Tibial nerve (tissue), 4 donors: Measurements from ENCODE around the gene IQCM. TPM values are rescaled to one million over a fixed set of nuclear protein-coding genes. Genes with fewer than 3 reads are reported as not detected.

ENCODE experiments used
- DNase-seq, 2 donors: peaks; one replicate each; pipeline ENCODE4 v3.0.0-alpha.2; 2019; ENCODE audit warnings: low spot score in 2 of 2
- H3K27ac ChIP-seq, 4 donors: fragments of 200-600 bp; sonication (generic) in 3 of 4; one replicate each; pipeline ENCODE4 v1.5.1; 2017 to 2019; ENCODE audit warnings: mild to moderate bottlenecking in 1 of 4
- H3K27me3 ChIP-seq, 2 donors: fragments of 200-600 bp; sonication (generic) in 1 of 2; one replicate each; pipeline versions ENCODE4 v1.5.1 to v1.6.0; 2017 to 2019
- H3K36me3 ChIP-seq, 3 donors: fragments of 200-600 bp; sonication (generic); one replicate each; pipeline ENCODE4 v1.5.1; 2018 to 2019
- H3K4me1 ChIP-seq, 4 donors: fragments of 200-600 bp; sonication (generic) in 3 of 4; one replicate each; pipeline ENCODE4 v1.5.1; 2017 to 2019
- H3K4me3 ChIP-seq, 4 donors: fragments of 200-600 bp; sonication (generic) in 3 of 4; one replicate each; pipeline ENCODE4 v1.5.1; 2017 to 2019; ENCODE audit warnings: mild to moderate bottlenecking in 1 of 4, moderate library complexity in 1 of 4
- H3K9me3 ChIP-seq, 4 donors: fragments of 200-600 bp; sonication (generic) in 3 of 4; one replicate each; pipeline ENCODE4 v1.5.1; 2017 to 2019
- EP300 ChIP-seq, 2 donors: sonication (generic); formaldehyde crosslinking; IDR thresholded peaks; one replicate each; pipeline ENCODE4 v1.6.1; 2017; ENCODE audit warnings: antibody characterized with exemption in 2 of 2, mild to moderate bottlenecking in 1 of 2
- POLR2A ChIP-seq, 2 donors: fragments of 450-650 bp; IDR thresholded peaks; one replicate each; pipeline ENCODE4 v1.6.1; 2017; ENCODE audit warnings: antibody characterized with exemption in 2 of 2, mild to moderate bottlenecking in 2 of 2, moderate library complexity in 2 of 2
- WGBS, 2 donors: methylation state at CpG; one replicate each; pipeline ENCODE4 v1.1.5; 2018; 5-methylcytosine and 5-hydroxymethylcytosine counted together
- total RNA-seq, 4 donors: library from RNA; depleted of rRNA; stranded (reverse); fragments of >200 nt; gene quantifications; one replicate each; pipeline ENCODE4 v1.1.0, GENCODE V29; 2016
- TF ChIP-seq, protein P1 (sequence below), 5 experiments: fragments of 200-600 bp in 3 of 5; fragments of 450-650 bp in 2 of 5; sonication (generic) in 3 of 5; IDR thresholded peaks; one replicate each; pipeline ENCODE4 v1.5.1; 2016 to 2019; ENCODE audit warnings: antibody characterized with exemption in 5 of 5, mild to moderate bottlenecking in 3 of 5, moderate library complexity in 2 of 5

IQCM gene
- total RNA-seq, 4 donors from 2014 or later: not detected

DNA sequence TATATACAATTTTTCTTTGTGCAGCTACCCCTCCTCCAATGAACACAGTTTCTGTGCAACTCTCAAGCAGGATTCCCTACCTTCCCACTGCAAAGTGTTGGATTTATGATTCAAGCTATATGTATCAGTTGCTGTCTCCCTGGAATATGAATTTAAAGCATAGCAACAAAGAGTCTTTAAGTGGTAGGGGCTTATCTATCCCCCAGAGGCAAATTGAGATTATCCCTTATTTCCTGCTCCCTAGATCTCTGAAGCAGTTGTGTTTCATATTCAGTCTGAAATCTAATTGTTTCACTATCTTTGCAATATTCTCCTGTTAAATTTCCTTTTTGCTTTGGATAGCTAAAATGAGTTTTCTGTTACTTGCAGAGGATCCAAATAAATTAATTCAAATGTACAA, 263.0 kb downstream of the IQCM start:
- Histone ChIP-seq H3K9me3 (no peaks in the 10 kb centered on the region), H3K36me3 (no peaks in the 10 kb centered on the region), H3K27ac (no peak overlapping the region), H3K4me1 (no peaks in the 10 kb centered on the region), H3K27me3 (no peaks in the 10 kb centered on the region), H3K4me3 (no peak overlapping the region)
- no peak for DNase-seq
- TF ChIP-seq, protein P1, sequence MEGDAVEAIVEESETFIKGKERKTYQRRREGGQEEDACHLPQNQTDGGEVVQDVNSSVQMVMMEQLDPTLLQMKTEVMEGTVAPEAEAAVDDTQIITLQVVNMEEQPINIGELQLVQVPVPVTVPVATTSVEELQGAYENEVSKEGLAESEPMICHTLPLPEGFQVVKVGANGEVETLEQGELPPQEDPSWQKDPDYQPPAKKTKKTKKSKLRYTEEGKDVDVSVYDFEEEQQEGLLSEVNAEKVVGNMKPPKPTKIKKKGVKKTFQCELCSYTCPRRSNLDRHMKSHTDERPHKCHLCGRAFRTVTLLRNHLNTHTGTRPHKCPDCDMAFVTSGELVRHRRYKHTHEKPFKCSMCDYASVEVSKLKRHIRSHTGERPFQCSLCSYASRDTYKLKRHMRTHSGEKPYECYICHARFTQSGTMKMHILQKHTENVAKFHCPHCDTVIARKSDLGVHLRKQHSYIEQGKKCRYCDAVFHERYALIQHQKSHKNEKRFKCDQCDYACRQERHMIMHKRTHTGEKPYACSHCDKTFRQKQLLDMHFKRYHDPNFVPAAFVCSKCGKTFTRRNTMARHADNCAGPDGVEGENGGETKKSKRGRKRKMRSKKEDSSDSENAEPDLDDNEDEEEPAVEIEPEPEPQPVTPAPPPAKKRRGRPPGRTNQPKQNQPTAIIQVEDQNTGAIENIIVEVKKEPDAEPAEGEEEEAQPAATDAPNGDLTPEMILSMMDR (IDR thresholded peaks at IDR 0.05): no peak
- no peak for TF ChIP-seq POLR2A (IDR thresholded peaks at IDR 0.05)
- TF ChIP-seq EP300 (IDR thresholded peaks at IDR 0.05): no peak

- no peak for DNase-seq
- Histone ChIP-seq H3K36me3 (no peaks in the 10 kb centered on the region), H3K4me3 (no peak overlapping the region), H3K27ac (no peak overlapping the region), H3K4me1 (no peaks in the 10 kb centered on the region), H3K9me3 (peaks cover 0 to 4% (median 0%) of the 10 kb centered on the region in 4 donors), H3K27me3 (no peaks in the 10 kb centered on the region)
- TF ChIP-seq POLR2A (IDR thresholded peaks at IDR 0.05): no peak
- TF ChIP-seq EP300 (IDR thresholded peaks at IDR 0.05): no peak
- TF ChIP-seq, protein P1 (IDR thresholded peaks at IDR 0.05): no peak
Measured at GRCh38 chr4:149549911-149550310, 265.7 kb downstream of the IQCM start.

GRCh38 chr4:149534779-149535178, 280.9 kb downstream of the IQCM start:
- WGBS, 2 donors: 75 to 79% methylated on average over 2 of the region's 2 CpGs
- Histone ChIP-seq H3K4me1 (no peaks in the 10 kb centered on the region), H3K36me3 (no peaks in the 10 kb centered on the region), H3K4me3 (no peak overlapping the region), H3K9me3 (peaks cover 0 to 15% (median 3%) of the 10 kb centered on the region in 4 donors), H3K27me3 (no peaks in the 10 kb centered on the region), H3K27ac (no peak overlapping the region)
- TF ChIP-seq POLR2A (IDR thresholded peaks at IDR 0.05) (no peak), EP300 (IDR thresholded peaks at IDR 0.05) (no peak)
- TF ChIP-seq, protein P1 (IDR thresholded peaks at IDR 0.05): no peak
- no peak for DNase-seq

GRCh38 chr4:149531861-149532260, 283.8 kb downstream of the IQCM start:
- Histone ChIP-seq H3K9me3 (peaks cover 0 to 5% (median 0%) of the 10 kb centered on the region in 4 donors), H3K36me3 (no peaks in the 10 kb centered on the region), H3K27me3 (no peaks in the 10 kb centered on the region), H3K4me1 (no peaks in the 10 kb centered on the region), H3K4me3 (no peak overlapping the region), H3K27ac (no peak overlapping the region)
- TF ChIP-seq, protein P1 (IDR thresholded peaks at IDR 0.05): no peak
- TF ChIP-seq EP300 (IDR thresholded peaks at IDR 0.05): no peak
- TF ChIP-seq POLR2A (IDR thresholded peaks at IDR 0.05): no peak
- DNase-seq: no peak
- WGBS, 2 donors: 67 to 70% methylated on average over 3 of the region's 3 CpGs

- H3K27me3 ChIP-seq: no peaks in the 10 kb centered on the region
- no peak overlapping the region for H3K27ac ChIP-seq
- no peak overlapping the region for H3K4me3 ChIP-seq
- H3K36me3 ChIP-seq: no peaks in the 10 kb centered on the region
- H3K9me3 ChIP-seq: no peaks in the 10 kb centered on the region
- 82 to 90% methylated on average over 2 of the region's 2 CpGs for WGBS, 2 donors
- no peaks in the 10 kb centered on the region for H3K4me1 ChIP-seq
- TF ChIP-seq POLR2A (IDR thresholded peaks at IDR 0.05) (no peak), EP300 (IDR thresholded peaks at IDR 0.05) (no peak)
- TF ChIP-seq, protein P1 (IDR thresholded peaks at IDR 0.05): no peak
- no peak for DNase-seq
Measured at GRCh38 chr4:149523039-149523438, 292.6 kb downstream of the IQCM start.
